ENCODE data around the gene IGF2. TPM values are rescaled to one million over a fixed set of nuclear protein-coding genes. Genes with fewer than 3 reads are reported as not detected.

Gene IGF2
- total and polyA plus RNA-seq, 2 donors (not counting 1 experiment from before 2014, with no cell fraction given) = not detected

DNA sequence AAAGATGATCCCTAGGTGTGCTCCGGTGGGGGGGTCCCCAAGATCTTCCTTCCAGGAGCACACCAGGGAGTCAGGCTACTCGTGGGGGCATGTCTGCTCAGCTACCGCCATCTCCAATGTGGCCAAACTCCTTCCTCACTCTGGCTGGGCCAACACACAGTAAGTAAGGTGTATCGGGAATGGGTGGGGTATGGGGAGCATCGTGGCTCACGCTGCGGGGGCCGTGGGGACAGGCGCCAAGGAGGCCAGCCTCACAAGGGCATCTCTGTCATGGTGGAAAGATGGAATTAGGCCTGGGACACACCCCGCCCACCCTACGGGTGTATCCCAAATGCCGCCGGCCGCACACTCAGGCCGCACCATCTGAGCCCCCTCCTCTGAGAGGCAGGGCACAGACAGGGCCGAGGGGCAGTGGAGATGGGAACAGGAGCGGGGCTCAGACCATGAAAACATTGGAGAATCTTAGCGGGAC, 8.3 kb downstream of the IGF2 start:
- H3K4me1 ChIP-seq (ENCODE audit: control insufficient read depth in 2 of 2, insufficient read depth in 2 of 2, low read length in 2 of 2) = no peaks in the 10 kb centered on the region
- no peak overlapping the region for H2AFZ ChIP-seq (ENCODE audit: insufficient read depth, low read depth, low read length, poor library complexity, severe bottlenecking)
- H3K9me3 Mint-ChIP-seq (ENCODE audit: insufficient read depth) = peaks cover 4% of the 10 kb centered on the region
- H3K9me3 ChIP-seq (ENCODE audit: control extremely low read depth in 1 of 3, control insufficient read depth in 2 of 3, insufficient read depth in 1 of 3, low read length in 2 of 3) = no peaks in the 10 kb centered on the region
- ATAC-seq (ENCODE audit: low read depth) (no peak), DNase-seq (no peak)
- no peak overlapping the region for H3K27ac Mint-ChIP-seq
- POLR2A ChIA-PET = no interaction called here
- no peak for TF ChIP-seq EZH2 (IDR thresholded peaks at IDR 0.05; ENCODE audit: borderline replicate concordance, insufficient read depth, low read depth, low read length, poor library complexity, severe bottlenecking)
- TF ChIP-seq, protein P1, sequence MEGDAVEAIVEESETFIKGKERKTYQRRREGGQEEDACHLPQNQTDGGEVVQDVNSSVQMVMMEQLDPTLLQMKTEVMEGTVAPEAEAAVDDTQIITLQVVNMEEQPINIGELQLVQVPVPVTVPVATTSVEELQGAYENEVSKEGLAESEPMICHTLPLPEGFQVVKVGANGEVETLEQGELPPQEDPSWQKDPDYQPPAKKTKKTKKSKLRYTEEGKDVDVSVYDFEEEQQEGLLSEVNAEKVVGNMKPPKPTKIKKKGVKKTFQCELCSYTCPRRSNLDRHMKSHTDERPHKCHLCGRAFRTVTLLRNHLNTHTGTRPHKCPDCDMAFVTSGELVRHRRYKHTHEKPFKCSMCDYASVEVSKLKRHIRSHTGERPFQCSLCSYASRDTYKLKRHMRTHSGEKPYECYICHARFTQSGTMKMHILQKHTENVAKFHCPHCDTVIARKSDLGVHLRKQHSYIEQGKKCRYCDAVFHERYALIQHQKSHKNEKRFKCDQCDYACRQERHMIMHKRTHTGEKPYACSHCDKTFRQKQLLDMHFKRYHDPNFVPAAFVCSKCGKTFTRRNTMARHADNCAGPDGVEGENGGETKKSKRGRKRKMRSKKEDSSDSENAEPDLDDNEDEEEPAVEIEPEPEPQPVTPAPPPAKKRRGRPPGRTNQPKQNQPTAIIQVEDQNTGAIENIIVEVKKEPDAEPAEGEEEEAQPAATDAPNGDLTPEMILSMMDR (IDR thresholded peaks at IDR 0.05) = no peak
- CTCF ChIA-PET = no interaction called here
- no peaks in the 10 kb centered on the region for H3K79me2 ChIP-seq (ENCODE audit: control insufficient read depth, insufficient read depth, low read length)
- H3K9ac ChIP-seq (ENCODE audit: low read length) = no peak overlapping the region
- H3K27me3 ChIP-seq (replicated peaks in 1 of 4; ENCODE audit: control extremely low read depth in 1 of 4, control insufficient read depth in 3 of 4, insufficient read depth in 4 of 4, low read length in 3 of 4) = peaks cover 0 to 28% (median 2%) of the 10 kb centered on the region in 4 experiments
- H3K4me1 Mint-ChIP-seq = no peaks in the 10 kb centered on the region
- no peak overlapping the region for H3K4me3 Mint-ChIP-seq
- H3K27ac ChIP-seq (ENCODE audit: low read length in 2 of 2) = no peak overlapping the region
- peaks cover 21% of the 10 kb centered on the region for H3K27me3 Mint-ChIP-seq
- WGBS (ENCODE audit: insufficient coverage) = 95% methylated on average over 10 of the region's 18 CpGs
- H4K20me1 ChIP-seq (ENCODE audit: control insufficient read depth, insufficient read depth, low read length, poor library complexity, severe bottlenecking) = no peaks in the 10 kb centered on the region
- intact Hi-C loops (cut with micrococcal nuclease) = no loop called here
- no peaks in the 10 kb centered on the region for H3K36me3 ChIP-seq (replicated peaks in 1 of 2; ENCODE audit: control extremely low read depth in 1 of 2, control insufficient read depth in 1 of 2, extremely low read depth in 1 of 2, insufficient read depth in 2 of 2, low read length in 1 of 2)
- H3K4me2 ChIP-seq (replicated peaks; ENCODE audit: low read depth, low read length, poor library complexity, severe bottlenecking) = no peak overlapping the region
- no peak overlapping the region for H3K4me3 ChIP-seq (ENCODE audit: control extremely low read depth in 1 of 5, extremely low read depth in 1 of 5, insufficient read depth in 1 of 5, low read depth in 2 of 5, low read length in 4 of 5)

GRCh38 chr11:2129699-2130366, 9.4 kb downstream of the IGF2 start:
- Mint-ChIP-seq H3K4me1 (no peaks in the 10 kb centered on the region), H3K27ac (no peak overlapping the region), H3K4me3 (no peak overlapping the region), H3K9me3 (ENCODE audit: insufficient read depth) (peaks cover 4% of the 10 kb centered on the region), H3K27me3 (peaks cover 13% of the 10 kb centered on the region)
- Histone ChIP-seq H3K9me3 (ENCODE audit: control extremely low read depth in 1 of 3, control insufficient read depth in 2 of 3, insufficient read depth in 1 of 3, low read length in 2 of 3) (no peaks in the 10 kb centered on the region), H3K27me3 (replicated peaks in 1 of 4; ENCODE audit: control extremely low read depth in 1 of 4, control insufficient read depth in 3 of 4, insufficient read depth in 4 of 4, low read length in 3 of 4) (peaks cover 0 to 18% (median 2%) of the 10 kb centered on the region in 4 experiments), H3K4me2 (replicated peaks; ENCODE audit: low read depth, low read length, poor library complexity, severe bottlenecking) (no peak overlapping the region), H3K4me3 (ENCODE audit: control extremely low read depth in 1 of 5, extremely low read depth in 1 of 5, insufficient read depth in 1 of 5, low read depth in 2 of 5, low read length in 4 of 5) (no peak overlapping the region), H3K79me2 (ENCODE audit: control insufficient read depth, insufficient read depth, low read length) (no peaks in the 10 kb centered on the region), H4K20me1 (ENCODE audit: control insufficient read depth, insufficient read depth, low read length, poor library complexity, severe bottlenecking) (no peaks in the 10 kb centered on the region), H3K36me3 (replicated peaks in 1 of 2; ENCODE audit: control extremely low read depth in 1 of 2, control insufficient read depth in 1 of 2, extremely low read depth in 1 of 2, insufficient read depth in 2 of 2, low read length in 1 of 2) (no peaks in the 10 kb centered on the region), H3K27ac (ENCODE audit: low read length in 2 of 2) (no peak overlapping the region), H3K4me1 (ENCODE audit: control insufficient read depth in 2 of 2, insufficient read depth in 2 of 2, low read length in 2 of 2) (no peaks in the 10 kb centered on the region), H2AFZ (ENCODE audit: insufficient read depth, low read depth, low read length, poor library complexity, severe bottlenecking) (no peak overlapping the region), H3K9ac (ENCODE audit: low read length) (no peak overlapping the region)
- intact Hi-C loops (cut with micrococcal nuclease) = no loop called here
- ATAC-seq (ENCODE audit: low read depth) = no peak
- ChIA-PET POLR2A (no interaction called here), CTCF (interaction anchor here (1.0 kb wide), 1 partner anchor 22 kb away, joined by 3 read pairs; no protein-coding TSS in a partner anchor)
- no peak for DNase-seq
- 94% methylated on average over 19 of the region's 25 CpGs for WGBS (ENCODE audit: insufficient coverage)
- TF ChIP-seq EZH2 (IDR thresholded peaks at IDR 0.05; ENCODE audit: borderline replicate concordance, insufficient read depth, low read depth, low read length, poor library complexity, severe bottlenecking) = no peak
- TF ChIP-seq, protein P1 (IDR thresholded peaks at IDR 0.05) = no peak

Data from B cell (primary cell).